ENCODE measurements around the gene LONP1.

DNA sequence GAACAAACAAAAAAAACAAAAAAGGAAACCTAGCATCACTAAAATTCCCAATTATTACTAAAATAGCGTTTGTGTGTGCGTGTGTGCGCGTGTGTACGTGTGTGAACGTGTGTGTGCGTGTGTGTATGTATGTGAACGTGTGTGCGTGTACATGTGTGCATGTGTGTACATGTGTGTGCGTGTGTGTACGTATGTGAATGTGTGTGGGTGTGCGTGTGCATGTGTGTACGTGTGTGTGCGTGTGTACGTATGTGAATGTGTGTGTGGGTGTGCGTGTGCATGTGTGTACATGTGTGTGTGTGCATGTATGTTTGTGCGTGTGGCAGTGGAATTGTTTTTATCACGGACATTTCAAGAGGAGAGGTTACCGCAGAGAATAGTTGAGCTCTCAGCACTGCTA is 22.1 kb upstream of the LONP1 start:
- TF ChIP-seq EZH2phosphoT487 (IDR thresholded peaks at IDR 0.05) (no peak), CTCF (IDR thresholded peaks at IDR 0.05) (no peak)
